Endothelial cell of umbilical vein (primary cell): ENCODE measurements around the gene VSX2. TPM values are rescaled to one million over a fixed set of nuclear protein-coding genes. Genes with fewer than 3 reads are reported as not detected.

Experiments used
- BruUV-seq: library from RNA; stranded (reverse); fragments of 400-500 nt; replicated peaks from 2 replicates; lab custom pipeline; 2021; lab: Mats Ljungman, UMichigan
- CTCF ChIA-PET: fragments of 300-600, 350-600 bp; sonication (Branson Sonifier 250); formaldehyde crosslinking; loops from one replicate; lab custom pipeline; 2021; ENCODE audit warnings: antibody characterized with exemption, inconsistent platforms; lab: Charles Lee
- POLR2A ChIA-PET: fragments of 300-600, 350-600 bp; sonication (Branson Sonifier 250); formaldehyde crosslinking; loops from one replicate; lab custom pipeline; 2021; ENCODE audit warnings: antibody characterized with exemption, inconsistent platforms; lab: Charles Lee
- DNase-seq: peaks from one replicate; pipeline ENCODE4 v3.0.0-alpha.2; 2011; ENCODE audit warnings: low read depth, low spot score
- FAIRE-seq: peaks from 2 replicates; lab custom pipeline; 2011; peaks lifted over from hg19 to GRCh38; lab: Jason Lieb, UNC
- H2AFZ ChIP-seq: 2 replicates; pipeline ENCODE4 v1.6.0; 2012; ENCODE audit warnings: low read depth, low read length, control low read depth, inconsistent platforms
- H3K27ac ChIP-seq: 2 replicates; pipeline ENCODE4 v1.5.1; 2011; ENCODE audit warnings: low read depth, mild to moderate bottlenecking, control low read depth, low read length, moderate library complexity; ENCODE audit not compliant: insufficient read depth
- H3K27me3 ChIP-seq, 2 experiments: 2 replicates each; pipeline versions ENCODE4 v1.6.0 to v1.6.1; 2011; ENCODE audit warnings: low read length in 2 of 2, mixed read lengths in 1 of 2; ENCODE audit not compliant: control insufficient read depth in 2 of 2, insufficient read depth in 2 of 2
- H3K36me3 ChIP-seq, 2 experiments: 2 replicates in 1 of 2; 3 replicates in 1 of 2; pipeline ENCODE4 v1.5.1; 2011; ENCODE audit warnings: low read length in 2 of 2, mild to moderate bottlenecking in 1 of 2, moderate library complexity in 1 of 2; ENCODE audit not compliant: control insufficient read depth in 2 of 2, insufficient read depth in 2 of 2; ENCODE audit errors: extremely low read depth in 1 of 2
- H3K4me1 ChIP-seq: 3 replicates; pipeline ENCODE4 v1.5.1; 2011; ENCODE audit warnings: mild to moderate bottlenecking, low read length; ENCODE audit not compliant: control insufficient read depth, insufficient read depth; ENCODE audit errors: extremely low read depth
- H3K4me2 ChIP-seq: 2 replicates; pipeline ENCODE4 v1.6.1; 2011; ENCODE audit warnings: low read length, control low read depth, mixed read lengths; ENCODE audit not compliant: insufficient read depth
- H3K4me3 ChIP-seq, 3 experiments: fragments of 200-600 bp in 1 of 3; sonication (generic), shearing (Covaris generic) in 1 of 3; replicated peaks in 1 of 3; 2 replicates each; pipeline ENCODE4 v1.5.1; 2011 to 2016; ENCODE audit warnings: control low read depth in 3 of 3, low read length in 3 of 3, mild to moderate bottlenecking in 2 of 3, inconsistent platforms in 1 of 3, low read depth in 1 of 3, moderate library complexity in 1 of 3; ENCODE audit not compliant: insufficient read depth in 1 of 3
- H3K79me2 ChIP-seq: 2 replicates; pipeline ENCODE4 v1.6.0; 2012; ENCODE audit warnings: low read length, inconsistent platforms; ENCODE audit not compliant: control insufficient read depth, insufficient read depth
- H3K9ac ChIP-seq: replicated peaks from 2 replicates; pipeline ENCODE3; 2011; ENCODE audit warnings: low read length, control low read depth; ENCODE audit not compliant: insufficient read depth; ENCODE audit errors: extremely low read depth
- H3K9me1 ChIP-seq: replicated peaks from 3 replicates; pipeline ENCODE4 v1.6.0; 2011; ENCODE audit warnings: mild to moderate bottlenecking, low read length; ENCODE audit not compliant: control insufficient read depth, insufficient read depth; ENCODE audit errors: extremely low read depth
- H3K9me3 ChIP-seq: replicated peaks from 2 replicates; pipeline ENCODE4 v1.5.1; 2012; ENCODE audit warnings: low read length, inconsistent platforms; ENCODE audit not compliant: control insufficient read depth, insufficient read depth
- H4K20me1 ChIP-seq: replicated peaks from 2 replicates; pipeline ENCODE3; 2011; ENCODE audit warnings: mild to moderate bottlenecking, low read length; ENCODE audit not compliant: control insufficient read depth, insufficient read depth; ENCODE audit errors: extremely low read depth
- CTCF ChIP-seq, 2 donors: IDR thresholded peaks; 1 replicate in 1 of 2; 2 replicates in 1 of 2; pipeline ENCODE4 v1.5.1; 2011; ENCODE audit warnings: low read length in 2 of 2, mild to moderate bottlenecking in 2 of 2, moderate library complexity in 2 of 2, control low read depth in 1 of 2, inconsistent platforms in 1 of 2, low read depth in 1 of 2; ENCODE audit not compliant: insufficient read depth in 1 of 2; ENCODE audit errors: extremely low read depth in 1 of 2
- EZH2 ChIP-seq: IDR thresholded peaks from 2 replicates; pipeline ENCODE4 v1.6.1; 2012; ENCODE audit warnings: borderline replicate concordance, low read depth, mild to moderate bottlenecking, moderate library complexity, low read length, inconsistent platforms; ENCODE audit not compliant: severe bottlenecking
- FOS ChIP-seq: IDR thresholded peaks from 2 replicates; pipeline ENCODE4 v1.6.1; 2011; ENCODE audit warnings: mild to moderate bottlenecking, low read length, moderate library complexity, borderline replicate concordance; ENCODE audit not compliant: insufficient read depth
- GATA2 ChIP-seq: IDR thresholded peaks from 2 replicates; pipeline ENCODE4 v1.7.0; 2011; ENCODE audit warnings: low read depth, mild to moderate bottlenecking, moderate library complexity, mixed read lengths, low read length; ENCODE audit not compliant: insufficient read length, insufficient read depth
- JUN ChIP-seq: IDR thresholded peaks from 2 replicates; pipeline ENCODE4 v1.6.1; 2011; ENCODE audit warnings: borderline replicate concordance, low read depth; ENCODE audit not compliant: insufficient read length, insufficient read depth
- MAX ChIP-seq: IDR thresholded peaks from 2 replicates; pipeline ENCODE4 v1.6.1; 2011; ENCODE audit not compliant: insufficient read depth, insufficient read length
- MYC ChIP-seq: IDR thresholded peaks from one replicate; pipeline ENCODE4 v1.6.1; 2011; ENCODE audit warnings: mild to moderate bottlenecking, low read depth, low read length
- POLR2A ChIP-seq: IDR thresholded peaks from 2 replicates; pipeline ENCODE4 v1.6.1; 2012; ENCODE audit warnings: low read depth, mild to moderate bottlenecking, control low read depth, low read length
- POLR2AphosphoS5 ChIP-seq: IDR thresholded peaks from 2 replicates; pipeline ENCODE4 v1.6.1; 2012; ENCODE audit warnings: low read depth, mild to moderate bottlenecking, control low read depth, low read length, moderate library complexity; ENCODE audit not compliant: insufficient read depth
- dilution Hi-C: fragments of 300-500 bp; cut with MboI; formaldehyde crosslinking; loops from one replicate; pipeline ENCODE4 v1.15.0; 2019; ENCODE audit warnings: low sequenced_read_pairs; ENCODE audit not compliant: extremely low pct_ligation_motif_present
- intact Hi-C: fragments of 100-400 bp; cut with micrococcal nuclease; formaldehyde crosslinking; loops from one replicate; pipeline ENCODE4 v1.10.0; 2022
- polyA plus RNA-seq, 4 experiments: library from polyadenylated mRNA; depleted of rRNA in 3 of 4; stranded (reverse) in 3 of 4; unstranded in 1 of 4; fragments of >200 nt; gene quantifications; 2 replicates each; pipeline versions ENCODE4 v1.2.1 to v1.2.3, GENCODE V29; 2011 to 2012; ENCODE audit warnings: missing spikeins in 1 of 4
- total RNA-seq: library from RNA; stranded (reverse); gene quantifications from 2 replicates; pipeline ENCODE4 v1.2.3, GENCODE V29; 2021

The VSX2 gene
- total and polyA plus RNA-seq, 2 donors (not counting 3 experiments of a cell fraction or from before 2014, with no cell fraction given) = not detected

GRCh38 chr14:74263921-74264320 lies 24.7 kb downstream of the VSX2 start:
- H3K4me2 ChIP-seq = no peak overlapping the region
- intact Hi-C loops = no loop called here
- FAIRE-seq = no peak
- H4K20me1 ChIP-seq = no peaks in the 10 kb centered on the region
- no peak overlapping the region for H2AFZ ChIP-seq
- no TSS peak for BruUV-seq
- no peaks in the 10 kb centered on the region for H3K4me1 ChIP-seq
- ChIA-PET POLR2A (no interaction called here), CTCF (interaction anchor here (1.3 kb wide), 1 partner anchor 12 kb away, joined by 3 read pairs; no protein-coding TSS in a partner anchor)
- no peak overlapping the region for H3K27ac ChIP-seq
- no peaks in the 10 kb centered on the region for H3K9me3 ChIP-seq
- no peak overlapping the region for H3K4me3 ChIP-seq
- no peak overlapping the region for H3K9ac ChIP-seq
- H3K9me1 ChIP-seq = no peaks in the 10 kb centered on the region
- dilution Hi-C loops = no loop called here
- no peak for DNase-seq
- H3K79me2 ChIP-seq = no peaks in the 10 kb centered on the region
- H3K36me3 ChIP-seq = no peaks in the 10 kb centered on the region
- no peaks in the 10 kb centered on the region for H3K27me3 ChIP-seq
- TF ChIP-seq MYC (no peak), GATA2 (no peak), CTCF (IDR thresholded peaks at IDR 0.05; ENCODE audit: extremely low read depth in 1 of 2, insufficient read depth in 1 of 2, low read depth in 1 of 2, low read length in 2 of 2) (no peak), JUN (no peak), MAX (no peak), POLR2A (no peak), EZH2 (no peak), FOS (no peak), POLR2AphosphoS5 (no peak)
